ENCODE data around the gene SLC12A8.

The SLC12A8 gene

GRCh38 chr3:125144653-125145314 is 67.8 kb downstream of the SLC12A8 start:
- TF ChIP-seq EZH2phosphoT487 (IDR thresholded peaks at IDR 0.05; ENCODE audit: borderline replicate concordance) (no peak), CTCF (conservative IDR thresholded peaks at IDR 0.05; ENCODE audit: low read length) (no peak)
- Histone ChIP-seq H3K9me3 (ENCODE audit: insufficient read depth, low read depth, low read length) (no peaks in the 10 kb centered on the region), H3K4me1 (ENCODE audit: insufficient read depth, low read length, poor library complexity, severe bottlenecking) (peaks cover 8% of the 10 kb centered on the region), H3K9ac (ENCODE audit: low read depth, low read length, poor library complexity, severe bottlenecking) (no peak overlapping the region), H3K27me3 (ENCODE audit: insufficient read depth, low read length, poor library complexity, severe bottlenecking) (no peaks in the 10 kb centered on the region), H2AFZ (ENCODE audit: low read length) (no peak overlapping the region), H3K4me2 (ENCODE audit: low read depth, low read length, poor library complexity, severe bottlenecking) (no peak overlapping the region), H4K20me1 (ENCODE audit: insufficient read depth, low read length, poor library complexity, severe bottlenecking) (no peaks in the 10 kb centered on the region), H3K4me3 (ENCODE audit: low read length, poor library complexity, severe bottlenecking) (no peak overlapping the region), H3K9me2 (replicated peaks; ENCODE audit: low read depth, low read length) (no peaks in the 10 kb centered on the region), H3K79me2 (ENCODE audit: insufficient read depth, low read length) (no peaks in the 10 kb centered on the region), H3K36me3 (ENCODE audit: insufficient read depth, low read length) (no peaks in the 10 kb centered on the region), H3F3A (ENCODE audit: low read depth) (no peaks in the 10 kb centered on the region)

DNA sequence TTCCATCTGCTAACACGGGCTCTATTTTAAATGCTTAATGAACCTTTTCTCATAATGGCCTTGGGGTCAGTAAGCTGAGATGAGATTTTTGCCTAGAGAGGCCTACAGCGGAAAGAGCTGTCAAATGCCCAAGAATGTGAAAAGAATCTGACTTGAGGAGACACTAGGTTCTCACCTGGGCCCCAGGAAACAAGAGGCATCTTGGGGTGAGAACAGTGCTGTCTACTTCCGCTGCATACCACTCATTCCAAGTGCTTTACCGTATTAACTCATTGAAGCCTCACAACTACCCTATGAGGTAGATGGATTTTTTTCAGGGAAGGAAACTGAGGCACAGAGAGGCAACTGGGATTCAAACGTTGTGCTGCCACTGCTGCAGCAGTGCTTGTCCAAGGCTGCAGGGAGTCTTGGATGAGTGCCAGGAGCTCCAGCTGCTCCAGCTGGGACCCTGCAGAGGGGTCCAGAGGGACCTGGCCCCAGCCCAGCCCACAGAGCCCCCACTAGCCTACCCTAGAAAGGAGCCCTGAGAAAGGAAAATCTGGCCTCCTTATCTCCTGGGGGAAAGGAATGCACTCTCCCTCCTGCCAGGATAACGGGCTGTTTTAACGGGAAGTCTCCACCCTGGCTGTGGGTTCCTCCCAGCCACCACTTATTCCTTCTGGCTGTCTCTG is 68.4 kb downstream of the SLC12A8 start:
- no peaks in the 10 kb centered on the region for H3K9me3 ChIP-seq (ENCODE audit: insufficient read depth, low read depth, low read length)
- H3K36me3 ChIP-seq (ENCODE audit: insufficient read depth, low read length) = no peaks in the 10 kb centered on the region
- H3K79me2 ChIP-seq (ENCODE audit: insufficient read depth, low read length) = no peaks in the 10 kb centered on the region
- no peaks in the 10 kb centered on the region for H3K27me3 ChIP-seq (ENCODE audit: insufficient read depth, low read length, poor library complexity, severe bottlenecking)
- peaks cover 8% of the 10 kb centered on the region for H3K4me1 ChIP-seq (ENCODE audit: insufficient read depth, low read length, poor library complexity, severe bottlenecking)
- H3K4me3 ChIP-seq (ENCODE audit: low read length, poor library complexity, severe bottlenecking) = no peak overlapping the region
- no peaks in the 10 kb centered on the region for H3F3A ChIP-seq (ENCODE audit: low read depth)
- H2AFZ ChIP-seq (ENCODE audit: low read length) = no peak overlapping the region
- H4K20me1 ChIP-seq (ENCODE audit: insufficient read depth, low read length, poor library complexity, severe bottlenecking) = no peaks in the 10 kb centered on the region
- TF ChIP-seq CTCF (conservative IDR thresholded peaks at IDR 0.05; ENCODE audit: low read length) (no peak), EZH2phosphoT487 (IDR thresholded peaks at IDR 0.05; ENCODE audit: borderline replicate concordance) (no peak)
- H3K9ac ChIP-seq (ENCODE audit: low read depth, low read length, poor library complexity, severe bottlenecking) = no peak overlapping the region
- H3K4me2 ChIP-seq (ENCODE audit: low read depth, low read length, poor library complexity, severe bottlenecking) = no peak overlapping the region
- H3K9me2 ChIP-seq (replicated peaks; ENCODE audit: low read depth, low read length) = no peaks in the 10 kb centered on the region

DNA sequence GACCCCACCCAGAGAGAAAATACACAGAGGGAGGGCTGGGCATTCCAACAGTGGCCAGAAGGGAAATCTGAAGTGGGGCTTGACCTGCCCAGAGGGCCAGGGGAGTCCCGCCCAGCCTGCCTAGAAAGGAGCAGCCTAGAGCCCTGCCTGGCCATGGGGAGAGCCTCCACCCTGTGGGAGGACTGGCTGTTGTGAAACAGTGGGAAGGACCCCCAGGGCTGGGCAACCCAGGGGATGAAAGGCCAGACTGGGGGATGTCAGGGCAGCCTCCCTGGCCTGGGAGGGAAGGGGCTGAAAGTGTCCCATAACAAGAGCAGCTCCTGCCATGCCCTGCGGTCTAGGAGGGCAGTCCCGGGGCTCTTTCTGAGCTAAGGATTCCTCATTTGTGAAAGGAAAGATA is 69.0 kb downstream of the SLC12A8 start:
- no peak overlapping the region for H3K4me2 ChIP-seq (ENCODE audit: low read depth, low read length, poor library complexity, severe bottlenecking)
- no peaks in the 10 kb centered on the region for H3K27me3 ChIP-seq (ENCODE audit: insufficient read depth, low read length, poor library complexity, severe bottlenecking)
- H3K9me3 ChIP-seq (ENCODE audit: insufficient read depth, low read depth, low read length) = no peaks in the 10 kb centered on the region
- H3K9ac ChIP-seq (ENCODE audit: low read depth, low read length, poor library complexity, severe bottlenecking) = no peak overlapping the region
- TF ChIP-seq EZH2phosphoT487 (IDR thresholded peaks at IDR 0.05; ENCODE audit: borderline replicate concordance) (no peak), CTCF (conservative IDR thresholded peaks at IDR 0.05; ENCODE audit: low read length) (no peak)
- no peaks in the 10 kb centered on the region for H4K20me1 ChIP-seq (ENCODE audit: insufficient read depth, low read length, poor library complexity, severe bottlenecking)
- H3K79me2 ChIP-seq (ENCODE audit: insufficient read depth, low read length) = no peaks in the 10 kb centered on the region
- H3K4me1 ChIP-seq (ENCODE audit: insufficient read depth, low read length, poor library complexity, severe bottlenecking) = peaks cover 8% of the 10 kb centered on the region
- no peak overlapping the region for H3K4me3 ChIP-seq (ENCODE audit: low read length, poor library complexity, severe bottlenecking)
- no peaks in the 10 kb centered on the region for H3K9me2 ChIP-seq (replicated peaks; ENCODE audit: low read depth, low read length)
- no peaks in the 10 kb centered on the region for H3F3A ChIP-seq (ENCODE audit: low read depth)
- no peaks in the 10 kb centered on the region for H3K36me3 ChIP-seq (ENCODE audit: insufficient read depth, low read length)
- no peak overlapping the region for H2AFZ ChIP-seq (ENCODE audit: low read length)

Measured in Loucy (cell line).